Naive thymus-derived CD8-positive, alpha-beta T cell (primary cell): Measurements from ENCODE around the gene SAMD4A. TPM values are rescaled to one million over a fixed set of nuclear protein-coding genes. Genes with fewer than 3 reads are reported as not detected.
A peak's percentile ranks its signal among the peaks of the same experiment; 100 is the strongest.

Experiments used
- ATAC-seq, 2 donors: fragments of 150-1000 bp; cut with Tn5 transposase in 1 of 2; sonication (Bioruptor Pico), chemical (Tn5 transposase) in 1 of 2; 1 replicate in 1 of 2; 2 replicates in 1 of 2; pipeline ENCODE4 v1.10.0; 2021; ENCODE audit warnings: mild to moderate bottlenecking in 2 of 2, moderate library complexity in 2 of 2
- POLR2A ChIA-PET: fragments of 350-600 bp; sonication (Branson Sonifier 250); formaldehyde crosslinking; loops from one replicate; lab custom pipeline; 2021; ENCODE audit warnings: antibody characterized with exemption; lab: Charles Lee
- DNase-seq, 10 donors: peaks; one replicate each; pipeline versions ENCODE4 v3.0.0 to v3.0.0-alpha.2; 2020 to 2022
- H3K27ac Mint-ChIP-seq, 10 donors: one replicate each; pipeline ENCODE4 v1.8.0; 2020 to 2022; ENCODE audit warnings: mild to moderate bottlenecking in 10 of 10, mixed read lengths in 10 of 10, moderate library complexity in 4 of 10, inconsistent platforms in 1 of 10
- H3K27me3 Mint-ChIP-seq, 5 donors: one replicate each; pipeline ENCODE4 v1.8.0; 2021 to 2022; ENCODE audit warnings: mixed read lengths in 5 of 5
- H3K36me3 Mint-ChIP-seq, 3 donors: one replicate each; pipeline ENCODE4 v1.8.0; 2020 to 2022; ENCODE audit warnings: mixed read lengths in 3 of 3, mild to moderate bottlenecking in 2 of 3, inconsistent platforms in 1 of 3
- H3K4me1 Mint-ChIP-seq, 4 donors: one replicate each; pipeline ENCODE4 v1.8.0; 2021 to 2022; ENCODE audit warnings: mixed read lengths in 4 of 4
- H3K4me3 Mint-ChIP-seq, 10 donors: one replicate each; pipeline ENCODE4 v1.8.0; 2020 to 2022; ENCODE audit warnings: mild to moderate bottlenecking in 10 of 10, mixed read lengths in 10 of 10, moderate library complexity in 6 of 10, inconsistent platforms in 1 of 10
- H3K9me3 Mint-ChIP-seq, 9 donors: one replicate each; pipeline ENCODE4 v1.8.0; 2020 to 2022; ENCODE audit warnings: mixed read lengths in 9 of 9, mild to moderate bottlenecking in 3 of 9, inconsistent platforms in 1 of 9, moderate library complexity in 1 of 9
- polyA plus RNA-seq, 3 donors: library from polyadenylated mRNA; unstranded; fragments of 300-500 nt; fragmentation: Illumina TruSeq; gene quantifications; one replicate each; pipeline ENCODE4 v1.2.3, GENCODE V29; 2021
- total RNA-seq, 8 experiments: library from RNA in 2 of 8; stranded (reverse) in 2 of 8; gene quantifications; one replicate each; pipeline ENCODE4 v1.2.3 and lab custom pipeline; 2021 to 2026

Gene SAMD4A
- total and polyA plus RNA-seq, 5 experiments from 2014 or later, result 0.85 to 0.99 TPM; not detected in 3

GRCh38 chr14:54760866-54761575 is 194.1 kb downstream of the SAMD4A start:
- no peaks in the 10 kb centered on the region for H3K9me3 Mint-ChIP-seq
- no peak for DNase-seq
- peaks cover 7 to 16% (median 12%) of the 10 kb centered on the region in 4 donors for H3K4me1 Mint-ChIP-seq
- H3K27ac Mint-ChIP-seq, result no peak overlapping the region
- ATAC-seq, result no peak
- H3K4me3 Mint-ChIP-seq, result no peak overlapping the region
- H3K27me3 Mint-ChIP-seq, result peaks cover 3 to 13% (median 5%) of the 10 kb centered on the region in 5 donors
- no peaks in the 10 kb centered on the region for H3K36me3 Mint-ChIP-seq
- POLR2A ChIA-PET, result no interaction called here

GRCh38 chr14:54761835-54762234 is 194.9 kb downstream of the SAMD4A start:
- no peak for ATAC-seq
- H3K4me3 Mint-ChIP-seq, result no peak overlapping the region
- no peaks in the 10 kb centered on the region for H3K36me3 Mint-ChIP-seq
- peaks cover 3 to 22% (median 8%) of the 10 kb centered on the region in 5 donors for H3K27me3 Mint-ChIP-seq
- POLR2A ChIA-PET, result no interaction called here
- peaks cover 6 to 11% (median 9%) of the 10 kb centered on the region in 4 donors for H3K4me1 Mint-ChIP-seq
- H3K9me3 Mint-ChIP-seq, result no peaks in the 10 kb centered on the region
- H3K27ac Mint-ChIP-seq, result no peak overlapping the region
- DNase-seq, result no peak

- H3K4me1 Mint-ChIP-seq, result peaks cover 2 to 6% (median 5%) of the 10 kb centered on the region in 4 donors
- DNase-seq (no peak), ATAC-seq (no peak)
- no peaks in the 10 kb centered on the region for H3K36me3 Mint-ChIP-seq
- POLR2A ChIA-PET, result no interaction called here
- no peak overlapping the region for H3K4me3 Mint-ChIP-seq
- H3K27ac Mint-ChIP-seq, result no peak overlapping the region
- H3K9me3 Mint-ChIP-seq, result no peaks in the 10 kb centered on the region
- peaks cover 3 to 26% (median 12%) of the 10 kb centered on the region in 5 donors for H3K27me3 Mint-ChIP-seq
These were observed 195.4 kb downstream of the SAMD4A start for GRCh38 chr14:54762296-54762695.

GRCh38 chr14:54763761-54764160 is 196.8 kb downstream of the SAMD4A start:
- Mint-ChIP-seq H3K4me1 (no peaks in the 10 kb centered on the region), H3K36me3 (no peaks in the 10 kb centered on the region), H3K9me3 (no peaks in the 10 kb centered on the region), H3K27ac (peak overlapping the region in 1 of 10 donors; percentile 39), H3K4me3 (no peak overlapping the region), H3K27me3 (peaks cover 3 to 38% (median 17%) of the 10 kb centered on the region in 5 donors)
- ATAC-seq (no peak), DNase-seq (no peak)
- POLR2A ChIA-PET, result no interaction called here

- POLR2A ChIA-PET, result no interaction called here
- DNase-seq (no peak), ATAC-seq (no peak)
- Mint-ChIP-seq H3K4me3 (no peak overlapping the region), H3K27me3 (peaks cover 3 to 44% (median 15%) of the 10 kb centered on the region in 5 donors), H3K9me3 (no peaks in the 10 kb centered on the region), H3K36me3 (no peaks in the 10 kb centered on the region), H3K27ac (peak overlapping the region in 1 of 10 donors; percentile 54), H3K4me1 (no peaks in the 10 kb centered on the region)
These were observed 199.6 kb downstream of the SAMD4A start for GRCh38 chr14:54766276-54767138.

- DNase-seq, result no peak
- POLR2A ChIA-PET, result no interaction called here
- no peak overlapping the region for H3K27ac Mint-ChIP-seq
- no peaks in the 10 kb centered on the region for H3K9me3 Mint-ChIP-seq
- H3K27me3 Mint-ChIP-seq, result peaks cover 3 to 45% (median 15%) of the 10 kb centered on the region in 5 donors
- no peaks in the 10 kb centered on the region for H3K36me3 Mint-ChIP-seq
- no peak for ATAC-seq
- no peaks in the 10 kb centered on the region for H3K4me1 Mint-ChIP-seq
- no peak overlapping the region for H3K4me3 Mint-ChIP-seq
These were observed 200.2 kb downstream of the SAMD4A start for GRCh38 chr14:54767139-54767431.

GRCh38 chr14:54767450-54767849 is 200.5 kb downstream of the SAMD4A start:
- POLR2A ChIA-PET, result interaction anchor here (0.8 kb wide), 1 partner anchor 11 kb away, joined by 3 read pairs; no protein-coding TSS in a partner anchor
- ATAC-seq (no peak), DNase-seq (no peak)
- Mint-ChIP-seq H3K27me3 (peaks cover 5 to 49% (median 15%) of the 10 kb centered on the region in 5 donors), H3K36me3 (no peaks in the 10 kb centered on the region), H3K4me1 (no peaks in the 10 kb centered on the region), H3K9me3 (no peaks in the 10 kb centered on the region), H3K27ac (no peak overlapping the region), H3K4me3 (no peak overlapping the region)

- no peak overlapping the region for H3K27ac Mint-ChIP-seq
These were observed 201.7 kb downstream of the SAMD4A start for GRCh38 chr14:54768501-54769129.

GRCh38 chr14:54769951-54770863 is 203.3 kb downstream of the SAMD4A start:
- H3K9me3 Mint-ChIP-seq, result no peaks in the 10 kb centered on the region
- DNase-seq, result no peak
- H3K27ac Mint-ChIP-seq, result no peak overlapping the region
- H3K4me1 Mint-ChIP-seq, result peaks cover 6 to 18% (median 15%) of the 10 kb centered on the region in 4 donors
- peaks cover 3 to 62% (median 22%) of the 10 kb centered on the region in 5 donors for H3K27me3 Mint-ChIP-seq
- no peaks in the 10 kb centered on the region for H3K36me3 Mint-ChIP-seq
- no peak for ATAC-seq
- POLR2A ChIA-PET, result no interaction called here
- no peak overlapping the region for H3K4me3 Mint-ChIP-seq

More at GRCh38 chr14:54768501-54769129, 201.7 kb downstream of the SAMD4A start:
- no peaks in the 10 kb centered on the region for H3K36me3 Mint-ChIP-seq
- ATAC-seq (no peak), DNase-seq (no peak)
- peaks cover 3 to 10% (median 9%) of the 10 kb centered on the region in 4 donors for H3K4me1 Mint-ChIP-seq
- no peaks in the 10 kb centered on the region for H3K9me3 Mint-ChIP-seq
- H3K27me3 Mint-ChIP-seq, result peaks cover 5 to 60% (median 18%) of the 10 kb centered on the region in 5 donors
- H3K4me3 Mint-ChIP-seq, result no peak overlapping the region
- POLR2A ChIA-PET, result no interaction called here

GRCh38 chr14:54771411-54772027 is 204.6 kb downstream of the SAMD4A start:
- ATAC-seq, result no peak
- H3K27me3 Mint-ChIP-seq, result peaks cover 3 to 52% (median 15%) of the 10 kb centered on the region in 5 donors
- no peaks in the 10 kb centered on the region for H3K9me3 Mint-ChIP-seq
- H3K4me1 Mint-ChIP-seq, result peaks cover 10 to 31% (median 22%) of the 10 kb centered on the region in 4 donors
- no peak overlapping the region for H3K27ac Mint-ChIP-seq
- H3K4me3 Mint-ChIP-seq, result no peak overlapping the region
- DNase-seq, result no peak
- POLR2A ChIA-PET, result no interaction called here
- no peaks in the 10 kb centered on the region for H3K36me3 Mint-ChIP-seq

GRCh38 chr14:54772451-54772881 is 205.5 kb downstream of the SAMD4A start:
- POLR2A ChIA-PET, result no interaction called here
- peak overlapping the region in 1 of 10 donors; percentile 38 for H3K4me3 Mint-ChIP-seq
- no peaks in the 10 kb centered on the region for H3K9me3 Mint-ChIP-seq

More at GRCh38 chr14:54772451-54772881, 205.5 kb downstream of the SAMD4A start:
- Mint-ChIP-seq H3K4me1 (peaks cover 16 to 38% (median 29%) of the 10 kb centered on the region in 4 donors), H3K27ac (peak overlapping the region in 1 of 10 donors; percentile 77), H3K36me3 (no peaks in the 10 kb centered on the region), H3K27me3 (peaks cover 3 to 51% (median 12%) of the 10 kb centered on the region in 5 donors)
- DNase-seq, result no peak
- no peak for ATAC-seq
